ENCODE data around the gene SNCA. TPM values are rescaled to one million over a fixed set of nuclear protein-coding genes. Genes with fewer than 3 reads are reported as not detected.

SNCA gene
- polyA plus RNA-seq, 2 donors: 2.0 to 7.4 TPM

Other genes starting within 250 kb of the SNCA start
- 1 to 10 TPM in 1 of 2 donors, under 1 TPM in 1; 0.79 to 6.5 TPM for gene MMRN1, start 57.7 kb upstream of the SNCA start, polyA plus RNA-seq